HCT116 (cell line): Measurements from ENCODE around the gene ABCD1. TPM values are rescaled to one million over a fixed set of nuclear protein-coding genes. Genes with fewer than 3 reads are reported as not detected.
"Not testable (repeated sequence)": the region's sequence is repeated elsewhere in the genome, so short reads cannot be mapped to it uniquely, and the experiment has no call there.

Experiments
- ATAC-seq: fragments of 200-7000 bp; cut with Tn5 transposase; 2 replicates; pipeline ENCODE4 v1.9.1; 2020; ENCODE audit warnings: mild to moderate bottlenecking, moderate library complexity
- BruUV-seq: library from RNA; stranded (reverse); fragments of 400-500 nt; replicated peaks from 2 replicates; lab custom pipeline; 2021; lab: Mats Ljungman, UMichigan
- CTCF ChIA-PET: fragments of 300-600 bp; sonication (Branson Sonifier 250); formaldehyde crosslinking; loops from one replicate; lab custom pipeline; 2021; ENCODE audit warnings: antibody characterized with exemption; lab: Charles Lee
- POLR2A ChIA-PET: fragments of 300-600, 350-600 bp; sonication (Branson Sonifier 250); formaldehyde crosslinking; loops from one replicate; lab custom pipeline; 2021; ENCODE audit warnings: antibody characterized with exemption; lab: Charles Lee
- RAD21 ChIA-PET, 2 experiments: fragments of 300-600 bp; sonication (Branson Sonifier 250); formaldehyde crosslinking; loops; one replicate each; lab custom pipeline; 2023; ENCODE audit warnings: low total read pairs in 2 of 2; ENCODE audit not compliant: uncharacterized antibody in 2 of 2, unreplicated experiment in 2 of 2, low non-redundant PET in 1 of 2; lab: Charles Lee
- DNase-seq: peaks from one replicate; pipeline ENCODE4 v3.0.0-alpha.2; 2010; ENCODE audit warnings: low read depth, low spot score
- H2AFZ ChIP-seq: fragments of 200-600 bp; shearing (Covaris generic), sonication (generic); 2 replicates; pipeline ENCODE4 v1.6.1; 2017; ENCODE audit warnings: low read depth, mixed run types, mixed read lengths, antibody characterized with exemption, low read length; ENCODE audit not compliant: poor library complexity, severe bottlenecking
- H3K27ac ChIP-seq: 2 replicates; pipeline ENCODE4 v1.5.1; 2012; ENCODE audit warnings: low read depth, low read length
- H3K27me3 ChIP-seq: fragments of 200-600 bp; sonication (generic); 2 replicates; pipeline ENCODE4 v1.6.1; 2016; ENCODE audit warnings: mixed run types, low read length, mixed read lengths; ENCODE audit not compliant: insufficient read depth
- H3K36me3 ChIP-seq, 2 experiments: fragments of 200-500 bp in 1 of 2; fragments of 200-600 bp in 1 of 2; sonication (Bioruptor generic) in 1 of 2; sonication (generic) in 1 of 2; 2 replicates each; pipeline versions ENCODE4 v1.5.1 to v1.6.1; 2014 to 2016; ENCODE audit warnings: low read length in 2 of 2, inconsistent platforms in 1 of 2, mixed read lengths in 1 of 2, mixed run types in 1 of 2; ENCODE audit not compliant: insufficient read depth in 2 of 2, control insufficient read depth in 1 of 2
- H3K4me1 ChIP-seq, 2 experiments: fragments of 200-600 bp in 1 of 2; sonication (generic) in 1 of 2; 2 replicates each; pipeline versions ENCODE4 v1.5.1 to v1.6.1; 2012 to 2017; ENCODE audit warnings: low read length in 2 of 2, inconsistent platforms in 1 of 2, mild to moderate bottlenecking in 1 of 2, mixed read lengths in 1 of 2, mixed run types in 1 of 2, moderate library complexity in 1 of 2; ENCODE audit not compliant: insufficient read depth in 2 of 2, control insufficient read depth in 1 of 2
- H3K4me2 ChIP-seq: fragments of 200-600 bp; sonication (generic); 2 replicates; pipeline ENCODE4 v1.6.1; 2017; ENCODE audit warnings: mixed run types, low read length, mixed read lengths
- H3K4me3 ChIP-seq, 2 experiments: fragments of 200-600 bp in 1 of 2; sonication (generic) in 1 of 2; replicated peaks in 1 of 2; 2 replicates each; pipeline ENCODE4 v1.5.1; 2011 to 2016; ENCODE audit warnings: low read length in 2 of 2, control low read depth in 1 of 2, low read depth in 1 of 2, mild to moderate bottlenecking in 1 of 2, mixed read lengths in 1 of 2, mixed run types in 1 of 2
- H3K79me2 ChIP-seq: fragments of 200-600 bp; sonication (generic); 2 replicates; pipeline ENCODE4 v1.6.1; 2017; ENCODE audit warnings: mild to moderate bottlenecking, mixed run types, low read length, moderate library complexity, mixed read lengths; ENCODE audit not compliant: insufficient read depth
- H3K9ac ChIP-seq: fragments of 200-600 bp; sonication (generic); 2 replicates; pipeline ENCODE4 v1.6.1; 2016; ENCODE audit warnings: low read length, mixed read lengths
- H3K9me2 ChIP-seq: fragments of 200-600 bp; sonication (generic), shearing (Covaris generic); 2 replicates; pipeline ENCODE4 v1.6.1; 2017; ENCODE audit warnings: mixed run types, mild to moderate bottlenecking, moderate library complexity; ENCODE audit not compliant: insufficient read depth
- H3K9me3 ChIP-seq, 2 experiments: fragments of 200-500 bp in 1 of 2; fragments of 200-600 bp in 1 of 2; sonication (Bioruptor generic) in 1 of 2; sonication (generic) in 1 of 2; 2 replicates each; pipeline ENCODE4 v1.6.1; 2014 to 2017; ENCODE audit warnings: low read length in 2 of 2, mixed read lengths in 2 of 2, inconsistent platforms in 1 of 2, low read depth in 1 of 2, mild to moderate bottlenecking in 1 of 2, mixed run types in 1 of 2, moderate library complexity in 1 of 2; ENCODE audit not compliant: control insufficient read depth in 1 of 2, insufficient read depth in 1 of 2
- H4K20me1 ChIP-seq: fragments of 200-600 bp; sonication (generic), shearing (Covaris generic); 2 replicates; pipeline ENCODE4 v1.6.1; 2017; ENCODE audit warnings: mixed run types, mild to moderate bottlenecking, moderate library complexity; ENCODE audit not compliant: insufficient read depth
- EZH2 ChIP-seq: fragments of 200-600 bp; sonication (generic); IDR thresholded peaks from 2 replicates; pipeline ENCODE4 v1.6.1; 2017; ENCODE audit warnings: antibody characterized with exemption, mixed run types
- intact Hi-C: fragments of 100-400 bp; cut with micrococcal nuclease; formaldehyde crosslinking; loops from 2 replicates; pipeline ENCODE4 v1.10.0; 2022
- total RNA-seq: library from RNA; stranded (reverse); gene quantifications from one replicate; pipeline ENCODE4 v1.2.1, GENCODE V29; 2021; ENCODE audit not compliant: unreplicated experiment

Gene ABCD1
- total RNA-seq, 1 experiment from 2014 or later: 7.1 TPM

- CTCF ChIA-PET: no interaction called here
- intact Hi-C loops: no loop called here
- no peak for TF ChIP-seq EZH2
- TF ChIP-seq, all 23 proteins: peak for 0
- Histone ChIP-seq H3K4me3 (no peak overlapping the region), H3K9me3 (no peaks in the 10 kb centered on the region), H3K27ac (no peak overlapping the region), H3K4me2 (no peak overlapping the region), H3K9me2 (no peaks in the 10 kb centered on the region), H3K9ac (no peak overlapping the region), H3K79me2 (no peaks in the 10 kb centered on the region), H3K36me3 (no peaks in the 10 kb centered on the region), H2AFZ (no peak overlapping the region), H3K27me3 (no peaks in the 10 kb centered on the region), H4K20me1 (no peaks in the 10 kb centered on the region), H3K4me1 (no peaks in the 10 kb centered on the region)
- BruUV-seq: no TSS peak
- ChIA-PET POLR2A (no interaction called here), RAD21 (no interaction called here)
- ATAC-seq (no peak), DNase-seq (no peak)
These were observed 19.8 kb downstream of the ABCD1 start for GRCh38 chrX:153744210-153745066.

GRCh38 chrX:153745067-153745433 lies 20.4 kb downstream of the ABCD1 start:
- H3K9me2 ChIP-seq, H3K4me1 ChIP-seq, ATAC-seq, H3K4me2 ChIP-seq, RAD21 ChIA-PET, H3K4me3 ChIP-seq, H3K9ac ChIP-seq, H3K27ac ChIP-seq, H2AFZ ChIP-seq, BruUV-seq, intact Hi-C loops, H3K27me3 ChIP-seq, CTCF ChIA-PET, H3K36me3 ChIP-seq, H4K20me1 ChIP-seq, POLR2A ChIA-PET, H3K79me2 ChIP-seq, H3K9me3 ChIP-seq, DNase-seq: not testable (repeated sequence)
